CD4-positive, alpha-beta T cell (primary cell): ENCODE data around the gene TBC1D9B. TPM values are rescaled to one million over a fixed set of nuclear protein-coding genes. Genes with fewer than 3 reads are reported as not detected.

Experiments
- ATAC-seq: fragments of 200-7000 bp; cut with Tn5 transposase; one replicate; pipeline ENCODE4 v1.10.0; 2022; ENCODE audit warnings: mild to moderate bottlenecking; ENCODE audit not compliant: poor library complexity
- CTCF ChIA-PET: fragments of 350-600 bp; sonication (Branson Sonifier 250); formaldehyde crosslinking; loops from one replicate; lab custom pipeline; 2021; ENCODE audit warnings: antibody characterized with exemption, inconsistent platforms; lab: Charles Lee
- POLR2A ChIA-PET: fragments of 350-600 bp; sonication (Branson Sonifier 250); formaldehyde crosslinking; loops from one replicate; lab custom pipeline; 2021; ENCODE audit warnings: antibody characterized with exemption, inconsistent platforms; lab: Charles Lee
- DNase-seq, 14 experiments: peaks; one replicate each; pipeline ENCODE4 v3.0.0-alpha.2; 2013 to 2020; ENCODE audit warnings: mixed read lengths in 2 of 14
- H3K27ac ChIP-seq, 2 donors: one replicate each; pipeline versions ENCODE4 v1.5.1 to v1.7.0; 2013; ENCODE audit warnings: low read length in 2 of 2, low read depth in 1 of 2, mild to moderate bottlenecking in 1 of 2
- H3K27me3 ChIP-seq, 2 experiments: 1 replicate in 1 of 2; 2 replicates in 1 of 2; pipeline versions ENCODE4 v1.6.1 to v1.7.0; 2013; ENCODE audit warnings: low read length in 2 of 2, control low read depth in 1 of 2, mild to moderate bottlenecking in 1 of 2, moderate library complexity in 1 of 2; ENCODE audit not compliant: insufficient read depth in 2 of 2, control insufficient read depth in 1 of 2
- H3K36me3 ChIP-seq: one replicate; pipeline ENCODE4 v1.6.1; 2013; ENCODE audit warnings: low read length, control low read depth; ENCODE audit not compliant: insufficient read depth
- H3K4me1 ChIP-seq: one replicate; pipeline ENCODE4 v1.6.1; 2013; ENCODE audit warnings: low read length, control low read depth; ENCODE audit not compliant: insufficient read depth
- H3K4me3 ChIP-seq: one replicate; pipeline ENCODE4 v1.5.1; 2013; ENCODE audit warnings: mild to moderate bottlenecking, low read length, moderate library complexity
- H3K9me3 ChIP-seq, 2 experiments: 1 replicate in 1 of 2; 2 replicates in 1 of 2; pipeline versions ENCODE4 v1.6.1 to v1.7.0; 2013; ENCODE audit warnings: low read length in 2 of 2, mild to moderate bottlenecking in 2 of 2, control low read depth in 1 of 2, moderate library complexity in 1 of 2; ENCODE audit not compliant: control insufficient read depth in 1 of 2, insufficient read depth in 1 of 2
- H3K27ac Mint-ChIP-seq: one replicate; pipeline ENCODE4 v1.8.0; 2020; ENCODE audit warnings: mixed read lengths
- H3K27me3 Mint-ChIP-seq: one replicate; pipeline ENCODE4 v1.8.0; 2021; ENCODE audit warnings: mixed read lengths
- H3K36me3 Mint-ChIP-seq: one replicate; pipeline ENCODE4 v1.8.0; 2021; ENCODE audit warnings: low read depth, mixed read lengths
- H3K4me1 Mint-ChIP-seq: one replicate; pipeline ENCODE4 v1.8.0; 2021; ENCODE audit warnings: low read depth, mixed read lengths
- H3K4me3 Mint-ChIP-seq: one replicate; pipeline ENCODE4 v1.8.0; 2020; ENCODE audit warnings: mild to moderate bottlenecking, mixed read lengths
- H3K9me3 Mint-ChIP-seq: one replicate; pipeline ENCODE4 v1.8.0; 2020; ENCODE audit warnings: mixed read lengths
- intact Hi-C, 2 experiments: fragments of 100-400 bp; cut with DNase I in 1 of 2; cut with micrococcal nuclease in 1 of 2; formaldehyde crosslinking; loops; one replicate each; pipeline versions ENCODE4 v1.15.1 to v1.9.0; 2023 to 2025; cut with DNase I, micrococcal nuclease
- total RNA-seq, 174 experiments: library from RNA in 2 of 174; stranded (reverse) in 2 of 174; gene quantifications; one replicate each; pipeline ENCODE4 v1.2.3 and lab custom pipeline; 2021 to 2026
- TF ChIP-seq, protein P1 (sequence below): fragments of 200-600 bp; IDR thresholded peaks from one replicate; pipeline ENCODE4 v1.8.0; 2022; ENCODE audit warnings: antibody characterized with exemption, mild to moderate bottlenecking

Gene TBC1D9B
- total RNA-seq, 2 experiments from 2014 or later: 67.5 to 71.8 TPM

DNA sequence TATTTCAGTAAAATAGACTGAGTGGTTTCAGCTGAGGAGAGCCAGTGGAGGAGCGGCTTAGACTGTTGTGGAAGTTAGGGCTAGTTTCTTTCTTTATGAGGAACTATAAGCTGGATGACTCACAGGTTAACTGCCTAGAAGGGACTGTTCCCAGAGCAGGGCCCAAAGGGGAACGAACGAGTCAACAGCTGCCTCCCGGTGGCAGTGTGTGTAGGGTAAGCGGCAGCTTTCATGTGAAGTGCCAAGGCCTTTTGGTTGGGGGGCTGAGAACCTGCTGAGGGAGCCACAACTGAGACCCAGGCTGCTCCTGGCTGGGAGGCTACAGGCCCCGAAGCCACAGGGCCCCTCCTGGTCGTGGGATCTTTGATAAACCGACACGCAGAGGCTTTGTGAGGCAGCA is 80.0 kb downstream of the TBC1D9B start:
- intact Hi-C loops: no loop called here
- H3K4me1 Mint-ChIP-seq: peaks cover 31% of the 10 kb centered on the region
- no peaks in the 10 kb centered on the region for H3K27me3 Mint-ChIP-seq
- peak overlapping the region; percentile 61 for H3K27ac Mint-ChIP-seq
- DNase-seq: peak in 4 of 14 experiments; percentile 21 to 65 (median 46)
- H3K36me3 Mint-ChIP-seq: peaks cover 97% of the 10 kb centered on the region
- ChIA-PET CTCF (no interaction called here), POLR2A (interaction anchor here (1.0 kb wide), 1 partner anchor 9 kb away, joined by 3 read pairs; no protein-coding TSS in a partner anchor)
- no peaks in the 10 kb centered on the region for H3K9me3 Mint-ChIP-seq
- TF ChIP-seq, protein P1, sequence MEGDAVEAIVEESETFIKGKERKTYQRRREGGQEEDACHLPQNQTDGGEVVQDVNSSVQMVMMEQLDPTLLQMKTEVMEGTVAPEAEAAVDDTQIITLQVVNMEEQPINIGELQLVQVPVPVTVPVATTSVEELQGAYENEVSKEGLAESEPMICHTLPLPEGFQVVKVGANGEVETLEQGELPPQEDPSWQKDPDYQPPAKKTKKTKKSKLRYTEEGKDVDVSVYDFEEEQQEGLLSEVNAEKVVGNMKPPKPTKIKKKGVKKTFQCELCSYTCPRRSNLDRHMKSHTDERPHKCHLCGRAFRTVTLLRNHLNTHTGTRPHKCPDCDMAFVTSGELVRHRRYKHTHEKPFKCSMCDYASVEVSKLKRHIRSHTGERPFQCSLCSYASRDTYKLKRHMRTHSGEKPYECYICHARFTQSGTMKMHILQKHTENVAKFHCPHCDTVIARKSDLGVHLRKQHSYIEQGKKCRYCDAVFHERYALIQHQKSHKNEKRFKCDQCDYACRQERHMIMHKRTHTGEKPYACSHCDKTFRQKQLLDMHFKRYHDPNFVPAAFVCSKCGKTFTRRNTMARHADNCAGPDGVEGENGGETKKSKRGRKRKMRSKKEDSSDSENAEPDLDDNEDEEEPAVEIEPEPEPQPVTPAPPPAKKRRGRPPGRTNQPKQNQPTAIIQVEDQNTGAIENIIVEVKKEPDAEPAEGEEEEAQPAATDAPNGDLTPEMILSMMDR: no peak
- no peak overlapping the region for H3K4me3 Mint-ChIP-seq
- H3K27me3 ChIP-seq: no peaks in the 10 kb centered on the region
- no peak overlapping the region for H3K4me3 ChIP-seq
- no peak overlapping the region for H3K27ac ChIP-seq
- peak; percentile 37 for ATAC-seq
- H3K4me1 ChIP-seq: peaks cover 24% of the 10 kb centered on the region
- peaks cover 82% of the 10 kb centered on the region for H3K36me3 ChIP-seq
- no peaks in the 10 kb centered on the region for H3K9me3 ChIP-seq

DNA sequence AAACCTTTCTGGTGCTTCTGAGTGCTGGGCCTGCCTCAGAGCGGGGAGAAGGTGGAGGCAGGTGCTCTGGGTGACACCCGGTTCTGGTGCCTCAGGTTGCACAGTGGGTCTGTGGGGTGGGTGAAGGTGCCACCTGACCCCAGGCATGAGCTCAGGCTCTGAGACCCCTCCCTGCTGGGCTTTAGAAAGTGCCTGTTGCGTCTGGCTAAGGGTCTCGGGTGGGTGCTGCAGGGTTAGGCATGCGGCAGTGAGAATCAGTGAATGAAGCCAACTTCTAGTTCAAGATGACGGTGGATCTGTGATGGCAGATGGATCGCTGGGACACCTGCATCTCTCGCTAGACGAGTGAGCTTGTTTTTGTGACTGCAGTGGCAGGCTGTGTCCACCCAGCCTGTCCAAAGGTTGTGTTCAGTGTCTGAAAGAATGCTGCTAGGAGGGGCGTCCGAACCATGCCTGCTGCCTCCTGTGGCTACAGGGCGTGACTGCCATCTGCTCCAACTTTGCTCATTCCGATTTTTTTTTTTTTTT is 82.0 kb downstream of the TBC1D9B start:
- Histone ChIP-seq H3K27me3 (no peaks in the 10 kb centered on the region), H3K4me1 (peaks cover 37% of the 10 kb centered on the region), H3K9me3 (no peaks in the 10 kb centered on the region), H3K36me3 (peaks cover 70% of the 10 kb centered on the region), H3K27ac (no peak overlapping the region), H3K4me3 (no peak overlapping the region)
- no peaks in the 10 kb centered on the region for H3K9me3 Mint-ChIP-seq
- peaks cover 91% of the 10 kb centered on the region for H3K36me3 Mint-ChIP-seq
- CTCF ChIA-PET: no interaction called here
- ATAC-seq (no peak), DNase-seq (peak in 1 of 14 experiments; percentile 21)
- no peak overlapping the region for H3K27ac Mint-ChIP-seq
- POLR2A ChIA-PET: interaction anchor here (1.5 kb wide), 1 partner anchor 11 kb away, joined by 4 read pairs; no protein-coding TSS in a partner anchor
- TF ChIP-seq, protein P1: no peak
- intact Hi-C loops: no loop called here
- no peaks in the 10 kb centered on the region for H3K27me3 Mint-ChIP-seq
- H3K4me1 Mint-ChIP-seq: peaks cover 45% of the 10 kb centered on the region
- H3K4me3 Mint-ChIP-seq: no peak overlapping the region

DNA sequence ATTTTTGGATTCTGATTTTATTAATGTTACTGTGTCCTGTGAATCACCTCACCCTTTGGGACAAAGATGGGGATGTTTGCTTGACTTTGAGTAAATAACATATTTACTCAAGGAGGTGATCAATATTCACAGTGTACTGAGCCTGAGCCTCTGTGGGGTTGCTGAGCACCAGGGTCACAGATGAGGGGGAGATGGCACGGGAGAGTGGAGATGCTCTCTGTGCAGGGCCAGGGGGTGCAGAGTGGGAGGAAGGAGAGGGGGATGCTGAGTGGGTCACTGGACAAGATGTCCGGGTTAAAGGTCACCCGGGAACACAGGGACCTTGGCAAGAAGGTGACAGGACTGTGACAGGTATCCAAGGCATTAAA is 83.0 kb downstream of the TBC1D9B start:
- Histone ChIP-seq H3K36me3 (peaks cover 61% of the 10 kb centered on the region), H3K4me3 (no peak overlapping the region), H3K27ac (no peak overlapping the region), H3K4me1 (peaks cover 46% of the 10 kb centered on the region), H3K9me3 (no peaks in the 10 kb centered on the region), H3K27me3 (no peaks in the 10 kb centered on the region)
- peak overlapping the region; percentile 18 for H3K27ac Mint-ChIP-seq
- peaks cover 52% of the 10 kb centered on the region for H3K4me1 Mint-ChIP-seq
- DNase-seq (no peak), ATAC-seq (no peak)
- peaks cover 81% of the 10 kb centered on the region for H3K36me3 Mint-ChIP-seq
- H3K27me3 Mint-ChIP-seq: no peaks in the 10 kb centered on the region
- peak overlapping the region; percentile 38 for H3K4me3 Mint-ChIP-seq
- ChIA-PET CTCF (no interaction called here), POLR2A (interaction anchor here (1.5 kb wide), 1 partner anchor 12 kb away, joined by 4 read pairs; no protein-coding TSS in a partner anchor)
- H3K9me3 Mint-ChIP-seq: no peaks in the 10 kb centered on the region
- TF ChIP-seq, protein P1: no peak
- intact Hi-C loops: loop anchor here in 1 of 2 experiments (5.0 kb wide), 1 partner anchor 33 kb away; the partner anchor contains the start of gene MRNIP
